Measurements from ENCODE around the gene PLIN5. TPM values are rescaled to one million over a fixed set of nuclear protein-coding genes. Genes with fewer than 3 reads are reported as not detected.

The PLIN5 gene
- total and polyA plus RNA-seq, 8 donors = 30.6 to 533 (median 50.7) TPM

DNA sequence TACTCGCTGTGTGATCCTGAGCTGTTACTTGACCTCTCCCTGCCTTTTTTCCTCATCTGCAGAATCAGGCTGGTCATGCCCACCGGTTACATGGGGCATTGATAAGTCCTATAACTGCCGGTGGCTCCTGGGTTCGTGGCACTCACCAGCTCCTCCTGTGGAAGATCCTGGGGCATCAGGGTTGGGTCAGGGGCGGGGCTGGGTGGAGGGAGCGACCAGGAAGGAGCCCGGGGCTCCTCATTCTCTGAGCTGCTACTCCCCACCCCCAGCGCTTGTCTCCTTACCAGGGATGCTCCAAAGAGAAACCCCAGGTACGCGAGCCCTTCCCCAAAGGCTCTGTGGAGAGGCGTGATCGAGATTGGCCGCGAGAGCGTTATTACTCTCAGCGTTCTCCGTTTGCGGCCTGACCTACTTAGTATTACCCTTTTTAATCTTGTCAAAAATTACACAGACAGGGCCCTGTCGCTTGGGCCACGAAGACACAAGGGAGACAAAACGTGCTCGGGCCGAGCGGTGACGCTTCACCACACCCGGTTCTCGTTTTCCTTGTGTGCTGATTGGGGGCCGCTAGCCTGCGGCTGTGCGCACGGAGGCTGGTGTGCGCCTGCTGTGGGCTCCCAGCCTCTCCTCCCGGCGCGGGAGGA lies 52.2 kb downstream of the PLIN5 start:
- intact Hi-C loops (cut with DNase I) = no loop called here
- Histone ChIP-seq H3K9me3 (no peaks in the 10 kb centered on the region), H3K27ac (no peak overlapping the region), H3K4me1 (no peaks in the 10 kb centered on the region), H3K4me3 (no peak overlapping the region), H3K27me3 (no peaks in the 10 kb centered on the region), H3K36me3 (no peaks in the 10 kb centered on the region)
- FAIRE-seq (no peak), DNase-seq (no peak), ATAC-seq (no peak)
- 92 to 95% methylated on average over 34 to 35 of the region's 35 CpGs for WGBS, 2 donors
- TF ChIP-seq, protein P1, sequence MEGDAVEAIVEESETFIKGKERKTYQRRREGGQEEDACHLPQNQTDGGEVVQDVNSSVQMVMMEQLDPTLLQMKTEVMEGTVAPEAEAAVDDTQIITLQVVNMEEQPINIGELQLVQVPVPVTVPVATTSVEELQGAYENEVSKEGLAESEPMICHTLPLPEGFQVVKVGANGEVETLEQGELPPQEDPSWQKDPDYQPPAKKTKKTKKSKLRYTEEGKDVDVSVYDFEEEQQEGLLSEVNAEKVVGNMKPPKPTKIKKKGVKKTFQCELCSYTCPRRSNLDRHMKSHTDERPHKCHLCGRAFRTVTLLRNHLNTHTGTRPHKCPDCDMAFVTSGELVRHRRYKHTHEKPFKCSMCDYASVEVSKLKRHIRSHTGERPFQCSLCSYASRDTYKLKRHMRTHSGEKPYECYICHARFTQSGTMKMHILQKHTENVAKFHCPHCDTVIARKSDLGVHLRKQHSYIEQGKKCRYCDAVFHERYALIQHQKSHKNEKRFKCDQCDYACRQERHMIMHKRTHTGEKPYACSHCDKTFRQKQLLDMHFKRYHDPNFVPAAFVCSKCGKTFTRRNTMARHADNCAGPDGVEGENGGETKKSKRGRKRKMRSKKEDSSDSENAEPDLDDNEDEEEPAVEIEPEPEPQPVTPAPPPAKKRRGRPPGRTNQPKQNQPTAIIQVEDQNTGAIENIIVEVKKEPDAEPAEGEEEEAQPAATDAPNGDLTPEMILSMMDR (IDR thresholded peaks at IDR 0.05) = no peak

DNA sequence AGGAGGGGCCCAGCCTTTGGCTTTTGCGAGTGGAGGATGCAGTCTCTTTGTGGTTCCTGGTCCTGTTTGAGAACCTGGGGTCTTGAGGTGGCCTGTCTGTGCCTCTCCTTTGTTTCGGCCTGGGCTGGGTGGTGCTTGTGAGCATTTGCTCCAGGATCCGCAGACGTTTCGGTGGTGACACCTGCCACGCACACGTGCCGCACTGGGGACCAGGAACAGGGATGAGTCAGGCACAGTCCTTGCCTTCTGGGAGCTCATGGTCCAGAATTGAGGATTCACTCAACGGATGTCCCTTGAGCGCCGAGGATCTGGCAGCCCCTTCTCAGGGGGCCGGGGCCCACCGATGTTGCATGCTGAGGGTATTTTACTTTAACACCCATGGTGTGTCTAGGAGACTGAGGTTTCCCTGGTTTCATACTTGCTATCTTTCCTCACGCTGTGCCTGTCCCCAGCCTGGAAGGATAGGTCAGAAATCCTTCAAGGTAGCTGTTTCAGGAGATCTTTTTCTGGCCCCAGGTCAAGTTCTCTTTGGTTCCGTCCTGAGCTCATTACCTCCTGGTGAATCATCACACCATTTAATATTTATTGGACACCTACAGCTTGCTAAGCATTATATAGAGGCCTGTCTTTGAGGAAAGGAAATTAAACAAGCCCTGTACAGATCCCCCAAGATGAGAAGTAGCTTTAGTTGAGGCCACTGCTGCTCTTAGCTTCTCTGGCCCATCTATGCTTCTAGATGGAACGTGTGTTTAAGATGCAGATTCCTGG lies 57.8 kb downstream of the PLIN5 start:
- intact Hi-C loops (cut with DNase I) = no loop called here
- no peaks in the 10 kb centered on the region for H3K27me3 ChIP-seq
- TF ChIP-seq, protein P1 (IDR thresholded peaks at IDR 0.05) = no peak
- no peak overlapping the region for H3K27ac ChIP-seq
- no peak for DNase-seq
- no peak overlapping the region for H3K4me3 ChIP-seq
- H3K4me1 ChIP-seq = peaks cover 0 to 3% (median 0%) of the 10 kb centered on the region in 3 donors
- no peaks in the 10 kb centered on the region for H3K9me3 ChIP-seq
- WGBS, 2 donors = 85 to 87% methylated on average over 16 of the region's 16 CpGs
- H3K36me3 ChIP-seq = peaks cover 0 to 6% (median 0%) of the 10 kb centered on the region in 3 donors
- FAIRE-seq = no peak
- no peak for ATAC-seq

DNA sequence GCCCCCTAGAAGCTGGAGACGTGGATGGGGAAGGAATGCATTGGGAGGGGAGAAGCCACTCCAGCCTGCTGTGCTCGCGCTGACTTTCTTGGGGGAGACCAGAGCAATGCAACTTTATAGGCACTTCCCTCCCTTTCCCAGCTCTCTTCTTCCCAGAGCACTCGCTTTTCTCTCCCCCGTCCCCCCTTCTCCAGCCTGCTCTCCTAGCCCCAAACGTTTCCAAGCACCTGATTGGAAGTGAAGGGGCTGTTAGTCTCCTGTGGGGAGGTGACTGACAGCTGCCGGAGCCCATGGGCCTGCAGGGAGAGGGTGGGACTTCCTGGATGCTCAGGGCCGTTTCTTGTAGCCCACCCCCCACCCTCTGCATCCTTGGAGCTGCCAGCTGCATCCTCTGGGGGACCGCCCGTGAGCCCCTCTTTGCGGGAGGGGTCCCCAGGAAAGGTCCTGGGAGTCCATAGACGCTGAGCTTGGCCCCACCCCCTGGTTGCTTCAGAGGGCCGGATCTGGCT lies 60.5 kb downstream of the PLIN5 start:
- intact Hi-C loops (cut with DNase I) = no loop called here
- WGBS, 2 donors = 53 to 62% methylated on average over 13 of the region's 13 CpGs
- no peaks in the 10 kb centered on the region for H3K27me3 ChIP-seq
- no peaks in the 10 kb centered on the region for H3K9me3 ChIP-seq
- DNase-seq = peak in 2 of 6 donors; percentile 41 to 54
- H3K4me1 ChIP-seq = peaks cover 0 to 3% (median 0%) of the 10 kb centered on the region in 3 donors
- ATAC-seq = no peak
- H3K27ac ChIP-seq = no peak overlapping the region
- no peak for FAIRE-seq
- H3K4me3 ChIP-seq = no peak overlapping the region
- H3K36me3 ChIP-seq = peaks cover 0 to 6% (median 0%) of the 10 kb centered on the region in 3 donors
- TF ChIP-seq, protein P1 (IDR thresholded peaks at IDR 0.05) = no peak

DNA sequence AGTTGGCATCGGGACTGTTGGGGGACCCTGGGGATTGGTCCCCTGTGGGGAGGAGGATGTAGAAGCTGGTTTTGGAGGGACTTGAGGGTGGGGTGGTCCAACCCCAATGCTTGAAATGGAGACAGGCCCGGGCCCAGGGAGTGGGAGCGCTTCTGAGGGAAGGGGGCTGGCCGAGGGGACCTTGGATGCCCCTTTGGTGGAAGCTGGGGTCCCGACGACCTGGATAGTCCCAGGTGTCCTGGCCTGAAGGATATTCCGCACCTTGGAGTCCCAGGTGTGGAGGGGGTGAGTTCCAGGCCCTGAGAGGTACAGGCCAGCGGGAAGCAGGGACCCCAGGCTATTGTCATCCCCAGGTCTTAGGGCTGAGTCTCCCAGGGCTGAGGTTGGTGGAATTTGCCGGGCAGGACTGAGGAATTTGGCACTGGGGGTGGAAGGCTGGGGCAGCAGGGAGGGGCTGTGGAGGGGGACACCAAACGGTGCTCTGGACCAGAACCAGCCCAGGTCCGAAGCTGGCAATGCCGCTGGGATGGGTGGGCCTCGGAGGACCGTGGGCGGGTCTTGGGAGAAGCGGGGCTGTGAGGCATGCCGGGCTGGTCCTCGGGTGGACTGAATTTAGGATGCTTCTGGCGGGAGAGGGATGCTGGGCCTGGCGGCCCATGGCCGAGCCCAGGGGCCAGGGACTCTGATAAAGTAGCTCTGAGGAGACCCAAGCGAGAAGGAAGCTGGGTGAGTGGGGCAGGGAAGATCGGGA lies 61.1 kb downstream of the PLIN5 start:
- ATAC-seq = no peak
- intact Hi-C loops (cut with DNase I) = no loop called here
- whole genome bisulfite sequencing, 2 donors = 48 to 52% methylated on average over 23 of the region's 23 CpGs
- DNase-seq = peak in 2 of 6 donors; percentile 40 to 82
- TF ChIP-seq, protein P1 (IDR thresholded peaks at IDR 0.05) = no peak
- Histone ChIP-seq H3K4me3 (no peak overlapping the region), H3K27ac (no peak overlapping the region), H3K4me1 (peaks cover 0 to 3% (median 0%) of the 10 kb centered on the region in 3 donors), H3K9me3 (no peaks in the 10 kb centered on the region), H3K27me3 (no peaks in the 10 kb centered on the region), H3K36me3 (peaks cover 0 to 6% (median 0%) of the 10 kb centered on the region in 3 donors)
- no peak for FAIRE-seq
